HG02943 (cell line): ENCODE results near the gene TRPC6.
"Not testable (repeated sequence)": the region's sequence is repeated elsewhere in the genome, so short reads cannot be mapped to it uniquely, and the experiment has no call there.

Experiments used
- ATAC-seq: cut with Tn5 transposase; IDR thresholded peaks from one replicate; pipeline ENCODE4 v1.9.1; 2021; ENCODE audit warnings: mild to moderate bottlenecking, low read depth, moderate library complexity; ENCODE audit not compliant: unreplicated experiment

Gene TRPC6

GRCh38 chr11:101458161-101458560 lies 125.6 kb downstream of the TRPC6 start:
- ATAC-seq, result no peak

- ATAC-seq, result no peak
Measured at GRCh38 chr11:101456812-101457211, 127.0 kb downstream of the TRPC6 start.

- no peak for ATAC-seq
Measured at GRCh38 chr11:101453682-101454081, 130.1 kb downstream of the TRPC6 start.

GRCh38 chr11:101448881-101449442 lies 134.8 kb downstream of the TRPC6 start:
- ATAC-seq, result no peak

GRCh38 chr11:101446726-101447125 lies 137.1 kb downstream of the TRPC6 start:
- no peak for ATAC-seq

GRCh38 chr11:101446238-101446637 lies 137.6 kb downstream of the TRPC6 start:
- no peak for ATAC-seq

GRCh38 chr11:101445761-101446160 lies 138.0 kb downstream of the TRPC6 start:
- ATAC-seq, result no peak

- no peak for ATAC-seq
Measured at GRCh38 chr11:101444851-101445250, 139.0 kb downstream of the TRPC6 start.

GRCh38 chr11:101444164-101444563 lies 139.6 kb downstream of the TRPC6 start:
- ATAC-seq, result no peak

GRCh38 chr11:101442936-101443521 lies 140.8 kb downstream of the TRPC6 start:
- ATAC-seq, result no peak

GRCh38 chr11:101442171-101442570 lies 141.6 kb downstream of the TRPC6 start:
- ATAC-seq, result no peak

- no peak for ATAC-seq
Measured at GRCh38 chr11:101441747-101442146, 142.1 kb downstream of the TRPC6 start.

- ATAC-seq, result no peak
Measured at GRCh38 chr11:101439488-101439887, 144.3 kb downstream of the TRPC6 start.

GRCh38 chr11:101438708-101439107 lies 145.1 kb downstream of the TRPC6 start:
- not testable (repeated sequence) for ATAC-seq

- no peak for ATAC-seq
Measured at GRCh38 chr11:101438126-101438525, 145.7 kb downstream of the TRPC6 start.

- no peak for ATAC-seq
Measured at GRCh38 chr11:101436511-101437142, 147.2 kb downstream of the TRPC6 start.

GRCh38 chr11:101435408-101435973 lies 148.3 kb downstream of the TRPC6 start:
- ATAC-seq, result no peak

GRCh38 chr11:101434026-101434643 lies 149.7 kb downstream of the TRPC6 start:
- ATAC-seq, result no peak

- ATAC-seq, result no peak
Measured at GRCh38 chr11:101433151-101433550, 150.7 kb downstream of the TRPC6 start.

GRCh38 chr11:101429703-101430540 lies 153.9 kb downstream of the TRPC6 start:
- ATAC-seq, result no peak
